Transverse colon (tissue), 4 donors: ENCODE measurements around the gene CDON. TPM values are rescaled to one million over a fixed set of nuclear protein-coding genes. Genes with fewer than 3 reads are reported as not detected.

Source experiments
- DNase-seq: peaks from one replicate; pipeline ENCODE4 v3.0.0-alpha.2; 2019
- H3K27ac ChIP-seq, 4 donors: fragments of 200-600 bp; sonication (generic); 2 replicates each; pipeline ENCODE4 v1.5.1; 2016 to 2018; ENCODE audit warnings: inconsistent platforms in 4 of 4
- H3K27me3 ChIP-seq: fragments of 200-600 bp; sonication (generic); 2 replicates; pipeline ENCODE4 v1.5.1; 2017; ENCODE audit warnings: inconsistent platforms
- H3K36me3 ChIP-seq, 4 donors: fragments of 200-600 bp; sonication (generic); 2 replicates each; pipeline ENCODE4 v1.5.1; 2017 to 2019; ENCODE audit warnings: inconsistent platforms in 4 of 4
- H3K4me1 ChIP-seq, 4 donors: fragments of 200-600 bp; sonication (generic); 2 replicates each; pipeline ENCODE4 v1.5.1; 2017 to 2020; ENCODE audit warnings: inconsistent platforms in 4 of 4
- H3K4me3 ChIP-seq, 4 donors: fragments of 200-600 bp; sonication (generic); 1 replicate in 1 of 4; 2 replicates in 3 of 4; pipeline versions ENCODE4 v1.5.1 to v1.6.1; 2017 to 2019; ENCODE audit warnings: inconsistent platforms in 4 of 4
- H3K9me3 ChIP-seq, 2 donors: fragments of 200-600 bp; sonication (generic); 2 replicates each; pipeline ENCODE4 v1.5.1; 2017 to 2019; ENCODE audit warnings: inconsistent platforms in 2 of 2
- EP300 ChIP-seq: sonication (generic); formaldehyde crosslinking; IDR thresholded peaks from one replicate; pipeline ENCODE4 v1.6.1; 2017; ENCODE audit warnings: antibody characterized with exemption, low read depth
- POLR2A ChIP-seq: fragments of 450-650 bp; IDR thresholded peaks from one replicate; pipeline ENCODE4 v1.6.1; 2016; ENCODE audit warnings: antibody characterized with exemption, mild to moderate bottlenecking, moderate library complexity
- POLR2AphosphoS5 ChIP-seq, 3 donors: sonication (generic); formaldehyde crosslinking; IDR thresholded peaks; one replicate each; pipeline ENCODE4 v1.6.1; 2016; ENCODE audit warnings: antibody characterized with exemption in 3 of 3
- WGBS, 2 donors: methylation state at CpG; one replicate each; pipeline ENCODE4 v1.1.5; 2018; ENCODE audit warnings: low coverage in 1 of 2; 5-methylcytosine and 5-hydroxymethylcytosine counted together
- in situ Hi-C, 4 donors: fragments of 200-750 bp; cut with MboI; loops; one replicate each; pipeline versions ENCODE4 v1.15.0 to v1.15.1; 2017; ENCODE audit warnings: low sequenced_read_pairs in 3 of 4, low pct_ligation_motif_present in 1 of 4, low pct_unique_long_range_greater_than_20kb in 1 of 4
- intact Hi-C: fragments of 100-400 bp; cut with DNase I; formaldehyde crosslinking; loops from one replicate; pipeline ENCODE4 v1.15.1; 2023; ENCODE audit warnings: low total_unique reads
- total RNA-seq, 4 donors: library from RNA; depleted of rRNA; stranded (reverse); fragments of >200 nt; gene quantifications; one replicate each; pipeline ENCODE4 v1.1.0, GENCODE V29; 2016
- TF ChIP-seq, protein P1 (sequence below), 5 experiments: fragments of 200-600 bp in 3 of 5; fragments of 450-650 bp in 2 of 5; sonication (generic) in 3 of 5; IDR thresholded peaks; 1 replicate in 2 of 5; 2 replicates in 3 of 5; pipeline ENCODE4 v1.5.1; 2016 to 2017; ENCODE audit warnings: antibody characterized with exemption in 5 of 5, inconsistent platforms in 3 of 5, mild to moderate bottlenecking in 2 of 5, moderate library complexity in 1 of 5

Gene CDON
- total RNA-seq, 4 donors from 2014 or later, result 7.6 to 31.0 (median 9.9) TPM

DNA sequence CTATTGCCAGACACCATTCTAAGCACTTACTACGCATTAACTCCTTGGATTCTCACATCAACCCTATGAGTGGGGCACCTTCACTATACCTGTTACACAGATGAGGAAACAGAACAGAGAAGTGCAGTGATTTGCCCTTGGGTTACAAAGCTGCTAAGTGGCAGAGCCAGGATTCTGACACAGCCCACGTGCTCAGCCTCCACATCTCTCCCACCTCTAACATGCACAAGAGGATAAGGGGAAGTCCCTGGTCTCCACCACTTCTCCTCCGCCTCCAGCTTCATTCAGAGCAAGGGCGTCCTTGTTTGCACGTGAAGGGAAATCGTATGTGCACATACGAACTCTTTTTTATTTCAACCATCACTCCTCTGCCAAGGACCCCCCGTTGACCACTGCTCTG, 53.7 kb downstream of the CDON start:
- 80 to 100% methylated on average over 2 to 8 of the region's 8 CpGs for WGBS, 2 donors
- in situ Hi-C loops, result no loop called here
- H3K36me3 ChIP-seq, result no peaks in the 10 kb centered on the region
- peaks cover 0 to 13% (median 4%) of the 10 kb centered on the region in 4 donors for H3K4me1 ChIP-seq
- H3K27ac ChIP-seq, result no peak overlapping the region
- H3K4me3 ChIP-seq, result no peak overlapping the region
- no peaks in the 10 kb centered on the region for H3K9me3 ChIP-seq
- TF ChIP-seq POLR2A, result no peak
- TF ChIP-seq, protein P1, sequence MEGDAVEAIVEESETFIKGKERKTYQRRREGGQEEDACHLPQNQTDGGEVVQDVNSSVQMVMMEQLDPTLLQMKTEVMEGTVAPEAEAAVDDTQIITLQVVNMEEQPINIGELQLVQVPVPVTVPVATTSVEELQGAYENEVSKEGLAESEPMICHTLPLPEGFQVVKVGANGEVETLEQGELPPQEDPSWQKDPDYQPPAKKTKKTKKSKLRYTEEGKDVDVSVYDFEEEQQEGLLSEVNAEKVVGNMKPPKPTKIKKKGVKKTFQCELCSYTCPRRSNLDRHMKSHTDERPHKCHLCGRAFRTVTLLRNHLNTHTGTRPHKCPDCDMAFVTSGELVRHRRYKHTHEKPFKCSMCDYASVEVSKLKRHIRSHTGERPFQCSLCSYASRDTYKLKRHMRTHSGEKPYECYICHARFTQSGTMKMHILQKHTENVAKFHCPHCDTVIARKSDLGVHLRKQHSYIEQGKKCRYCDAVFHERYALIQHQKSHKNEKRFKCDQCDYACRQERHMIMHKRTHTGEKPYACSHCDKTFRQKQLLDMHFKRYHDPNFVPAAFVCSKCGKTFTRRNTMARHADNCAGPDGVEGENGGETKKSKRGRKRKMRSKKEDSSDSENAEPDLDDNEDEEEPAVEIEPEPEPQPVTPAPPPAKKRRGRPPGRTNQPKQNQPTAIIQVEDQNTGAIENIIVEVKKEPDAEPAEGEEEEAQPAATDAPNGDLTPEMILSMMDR (IDR thresholded peaks at IDR 0.05), result no peak
- TF ChIP-seq POLR2AphosphoS5 (IDR thresholded peaks at IDR 0.05), result no peak
- TF ChIP-seq EP300, result no peak
- no peak for DNase-seq
- intact Hi-C loops, result no loop called here
- no peaks in the 10 kb centered on the region for H3K27me3 ChIP-seq

DNA sequence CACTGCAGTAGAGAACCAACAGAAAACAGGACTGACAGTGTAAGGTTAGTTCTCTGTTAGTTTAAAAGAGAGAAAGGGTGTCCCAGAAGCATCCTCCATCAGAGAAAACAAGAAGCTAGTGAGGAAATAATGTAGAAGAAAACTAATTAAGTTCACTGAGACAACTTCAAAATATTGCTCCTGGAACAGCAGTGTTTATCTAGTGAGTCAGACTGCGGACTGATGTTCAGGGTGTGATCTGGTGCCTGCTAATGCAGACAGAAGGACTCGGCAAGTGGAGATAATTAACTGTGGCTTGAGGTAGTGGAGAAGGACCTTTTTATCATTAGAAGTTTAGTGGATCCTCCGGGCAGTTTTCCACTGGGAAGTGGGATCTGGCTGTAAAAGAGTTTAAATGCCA, 55.4 kb downstream of the CDON start:
- no peaks in the 10 kb centered on the region for H3K9me3 ChIP-seq
- WGBS, 2 donors, result 13 to 27% methylated on average over 3 of the region's 3 CpGs
- no peaks in the 10 kb centered on the region for H3K36me3 ChIP-seq
- TF ChIP-seq POLR2AphosphoS5 (IDR thresholded peaks at IDR 0.05) (no peak), POLR2A (no peak)
- DNase-seq, result no peak
- peaks cover 0 to 13% (median 4%) of the 10 kb centered on the region in 4 donors for H3K4me1 ChIP-seq
- intact Hi-C loops (no loop called here), in situ Hi-C loops (no loop called here)
- H3K27me3 ChIP-seq, result no peaks in the 10 kb centered on the region
- H3K4me3 ChIP-seq, result no peak overlapping the region
- peak overlapping the region in 2 of 4 donors; percentile 26 to 60 for H3K27ac ChIP-seq

DNA sequence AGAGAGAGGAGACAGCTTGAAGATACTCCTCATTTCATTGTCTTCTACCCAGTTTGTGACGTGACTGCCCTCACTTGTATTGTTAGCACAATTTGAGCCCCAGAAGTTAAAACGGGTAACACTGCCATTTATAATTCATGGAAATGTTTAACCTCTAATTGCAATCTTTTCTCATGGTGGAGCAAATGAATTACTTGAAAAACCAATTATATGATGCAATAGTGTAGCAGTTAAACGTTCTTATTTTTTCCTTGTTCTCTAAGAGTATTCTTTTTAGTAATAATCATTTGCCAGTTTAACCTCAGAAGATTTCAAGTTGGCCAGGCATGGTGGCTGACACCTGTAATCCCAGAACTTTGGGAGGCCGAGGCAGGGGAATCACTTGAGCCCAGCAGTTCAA, 56.6 kb downstream of the CDON start:
- WGBS, 2 donors, result 62 to 74% methylated on average over 4 of the region's 4 CpGs
- peak overlapping the region in 1 of 4 donors; percentile 60 for H3K27ac ChIP-seq
- in situ Hi-C loops (no loop called here), intact Hi-C loops (no loop called here)
- DNase-seq, result no peak
- H3K4me1 ChIP-seq, result peaks cover 0 to 13% (median 4%) of the 10 kb centered on the region in 4 donors
- no peaks in the 10 kb centered on the region for H3K27me3 ChIP-seq
- H3K9me3 ChIP-seq, result no peaks in the 10 kb centered on the region
- no peaks in the 10 kb centered on the region for H3K36me3 ChIP-seq
- no peak overlapping the region for H3K4me3 ChIP-seq
- TF ChIP-seq EP300, result no peak
- TF ChIP-seq POLR2AphosphoS5 (IDR thresholded peaks at IDR 0.05), result no peak
- no peak for TF ChIP-seq POLR2A
- TF ChIP-seq, protein P1 (IDR thresholded peaks at IDR 0.05), result no peak

DNA sequence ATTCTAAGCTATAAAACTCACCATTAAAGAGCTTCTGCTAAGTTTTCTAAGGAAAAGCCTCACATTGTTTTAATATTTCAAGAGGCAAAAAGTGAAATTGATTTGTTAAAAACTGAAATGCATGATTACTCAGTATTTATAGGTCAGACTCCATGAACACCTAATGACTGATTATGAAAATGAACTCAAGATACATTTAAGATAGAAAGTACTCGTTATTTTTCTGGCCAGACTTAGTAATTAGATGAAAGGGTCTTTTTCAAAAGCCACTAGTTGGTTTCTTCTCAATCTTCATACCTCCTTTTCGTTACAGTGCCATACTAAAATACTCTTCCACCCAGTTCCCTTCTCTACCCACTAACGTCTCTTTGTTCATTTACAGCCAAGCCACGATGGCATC, 60.5 kb downstream of the CDON start:
- no peak overlapping the region for H3K4me3 ChIP-seq
- WGBS, 2 donors, result 74 to 75% methylated on average over 4 of the region's 4 CpGs
- intact Hi-C loops, result no loop called here
- TF ChIP-seq, protein P1 (IDR thresholded peaks at IDR 0.05), result no peak
- no peak for TF ChIP-seq EP300
- TF ChIP-seq POLR2A, result no peak
- TF ChIP-seq POLR2AphosphoS5 (IDR thresholded peaks at IDR 0.05), result no peak
- H3K9me3 ChIP-seq, result no peaks in the 10 kb centered on the region
- no peak overlapping the region for H3K27ac ChIP-seq
- in situ Hi-C loops, result no loop called here
- no peaks in the 10 kb centered on the region for H3K36me3 ChIP-seq
- H3K27me3 ChIP-seq, result no peaks in the 10 kb centered on the region
- DNase-seq, result no peak
- H3K4me1 ChIP-seq, result peaks cover 0 to 7% (median 2%) of the 10 kb centered on the region in 4 donors

DNA sequence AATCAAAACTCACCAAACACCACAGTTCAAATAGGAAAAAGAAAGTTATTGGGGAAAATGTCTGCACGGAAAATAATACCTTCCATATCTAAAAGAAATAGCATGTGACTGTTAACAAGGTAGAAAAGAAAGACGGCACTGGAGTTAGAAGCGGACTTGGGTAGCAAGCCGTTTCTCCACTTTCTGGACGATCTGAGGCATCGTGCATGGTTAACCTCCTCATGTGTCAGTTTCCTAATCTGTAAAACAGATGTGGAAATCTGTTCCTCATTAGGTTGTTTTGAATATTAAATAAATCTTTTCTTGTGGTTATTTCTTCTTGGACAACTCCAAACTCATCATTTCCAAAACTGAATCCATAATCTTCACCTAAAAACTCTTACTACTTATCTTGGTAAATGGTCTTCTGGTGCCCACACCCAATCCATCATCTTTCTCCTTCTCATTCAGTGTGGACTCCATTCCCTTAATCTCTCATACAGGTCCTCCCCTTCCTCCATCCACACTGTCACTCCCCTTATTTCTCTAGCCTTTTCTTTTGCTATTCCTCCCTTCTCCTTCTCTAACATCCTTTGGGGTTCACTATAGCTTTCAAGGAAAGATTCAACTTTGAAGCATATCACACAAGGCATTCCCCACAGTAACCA, 63.3 kb downstream of the CDON start:
- intact Hi-C loops (no loop called here), in situ Hi-C loops (no loop called here)
- no peak overlapping the region for H3K4me3 ChIP-seq
- H3K36me3 ChIP-seq, result no peaks in the 10 kb centered on the region
- no peak for DNase-seq
- no peaks in the 10 kb centered on the region for H3K27me3 ChIP-seq
- TF ChIP-seq POLR2AphosphoS5 (IDR thresholded peaks at IDR 0.05) (no peak), EP300 (no peak), POLR2A (no peak)
- TF ChIP-seq, protein P1 (IDR thresholded peaks at IDR 0.05), result no peak
- WGBS, 2 donors, result 84 to 94% methylated on average over 6 of the region's 6 CpGs
- H3K4me1 ChIP-seq, result no peaks in the 10 kb centered on the region
- H3K9me3 ChIP-seq, result no peaks in the 10 kb centered on the region
- H3K27ac ChIP-seq, result no peak overlapping the region
